GM20431 (cell line): Measurements from ENCODE around the gene DMTF1.

Experiments used
- in situ Hi-C: fragments of 300-500 bp; cut with MseI, MboI; formaldehyde crosslinking; loops from one replicate; pipeline ENCODE4 v1.15.0; 2020; ENCODE audit warnings: low sequenced_read_pairs; ENCODE audit not compliant: unreplicated experiment

Gene DMTF1

GRCh38 chr7:87140271-87140748, 11.9 kb upstream of the DMTF1 start:
- in situ Hi-C loops, result loop anchor here (10.0 kb wide), 1 partner anchor 206 kb away; no protein-coding TSS in a partner anchor

- in situ Hi-C loops, result loop anchor here (10.0 kb wide), 1 partner anchor 209 kb away; no protein-coding TSS in a partner anchor
Observed at GRCh38 chr7:87144173-87144657, 8.0 kb upstream of the DMTF1 start.

- in situ Hi-C loops, result loop anchor here (10.0 kb wide), 1 partner anchor 212 kb away; no protein-coding TSS in a partner anchor
Observed at GRCh38 chr7:87146740-87147386, 5.4 kb upstream of the DMTF1 start.

GRCh38 chr7:87147500-87147899, 4.8 kb upstream of the DMTF1 start:
- in situ Hi-C loops, result loop anchor here (10.0 kb wide), 1 partner anchor 213 kb away; no protein-coding TSS in a partner anchor

- in situ Hi-C loops, result loop anchor here (10.0 kb wide), 1 partner anchor 214 kb away; no protein-coding TSS in a partner anchor
Observed at GRCh38 chr7:87148332-87148955, 3.8 kb upstream of the DMTF1 start.

- in situ Hi-C loops, result no loop called here
Observed at GRCh38 chr7:87151002-87151728, 1.1 kb upstream of the DMTF1 start.

- in situ Hi-C loops, result no loop called here
Observed at GRCh38 chr7:87151729-87152111, 533 bp upstream of the DMTF1 start.

GRCh38 chr7:87152897-87153641, 816 bp downstream of the DMTF1 start:
- in situ Hi-C loops, result no loop called here

- in situ Hi-C loops, result no loop called here
Observed at GRCh38 chr7:87154166-87154565, 1.9 kb downstream of the DMTF1 start.

GRCh38 chr7:87154569-87154968, 2.3 kb downstream of the DMTF1 start:
- in situ Hi-C loops, result no loop called here

- in situ Hi-C loops, result no loop called here
Observed at GRCh38 chr7:87155788-87156187, 3.5 kb downstream of the DMTF1 start.

- in situ Hi-C loops, result no loop called here
Observed at GRCh38 chr7:87156709-87157108, 4.5 kb downstream of the DMTF1 start.

GRCh38 chr7:87159538-87159937, 7.3 kb downstream of the DMTF1 start:
- in situ Hi-C loops, result no loop called here

GRCh38 chr7:87164433-87164832, 12.2 kb downstream of the DMTF1 start:
- in situ Hi-C loops, result no loop called here

GRCh38 chr7:87170828-87171227, 18.6 kb downstream of the DMTF1 start:
- in situ Hi-C loops, result no loop called here

GRCh38 chr7:87171282-87171934, 19.2 kb downstream of the DMTF1 start:
- in situ Hi-C loops, result no loop called here

GRCh38 chr7:87173471-87173870, 21.2 kb downstream of the DMTF1 start:
- in situ Hi-C loops, result no loop called here

GRCh38 chr7:87178320-87178719, 26.1 kb downstream of the DMTF1 start:
- in situ Hi-C loops, result no loop called here

- in situ Hi-C loops, result no loop called here
Observed at GRCh38 chr7:87179180-87179579, 26.9 kb downstream of the DMTF1 start.

- in situ Hi-C loops, result no loop called here
Observed at GRCh38 chr7:87187120-87187519, 34.9 kb downstream of the DMTF1 start.
